Fibroblast of the aortic adventitia (primary cell): ENCODE measurements around the gene L3MBTL3. TPM values are rescaled to one million over a fixed set of nuclear protein-coding genes. Genes with fewer than 3 reads are reported as not detected.
"Not testable (repeated sequence)": the region's sequence is repeated elsewhere in the genome, so short reads cannot be mapped to it uniquely, and the experiment has no call there.

Experiments
- DNase-seq: peaks from one replicate; pipeline ENCODE4 v3.0.0-alpha.2; 2010; ENCODE audit warnings: low read depth
- H3K4me3 ChIP-seq: 2 replicates; pipeline ENCODE4 v1.5.1; 2011; ENCODE audit warnings: low read depth, mild to moderate bottlenecking, control low read depth, low read length, moderate library complexity
- total RNA-seq: library from RNA; depleted of rRNA; stranded (reverse); fragments of >200 nt; gene quantifications from 2 replicates; pipeline ENCODE4 v1.2.3, GENCODE V29; 2012; ENCODE audit warnings: low replicate concordance
- TF ChIP-seq, protein P1 (sequence below): IDR thresholded peaks from 2 replicates; pipeline ENCODE4 v1.5.1; 2011; ENCODE audit warnings: mild to moderate bottlenecking, low read length, control low read depth, inconsistent platforms; ENCODE audit not compliant: insufficient read depth

The L3MBTL3 gene
- total RNA-seq, 1 donor, result 9.8 TPM

DNA sequence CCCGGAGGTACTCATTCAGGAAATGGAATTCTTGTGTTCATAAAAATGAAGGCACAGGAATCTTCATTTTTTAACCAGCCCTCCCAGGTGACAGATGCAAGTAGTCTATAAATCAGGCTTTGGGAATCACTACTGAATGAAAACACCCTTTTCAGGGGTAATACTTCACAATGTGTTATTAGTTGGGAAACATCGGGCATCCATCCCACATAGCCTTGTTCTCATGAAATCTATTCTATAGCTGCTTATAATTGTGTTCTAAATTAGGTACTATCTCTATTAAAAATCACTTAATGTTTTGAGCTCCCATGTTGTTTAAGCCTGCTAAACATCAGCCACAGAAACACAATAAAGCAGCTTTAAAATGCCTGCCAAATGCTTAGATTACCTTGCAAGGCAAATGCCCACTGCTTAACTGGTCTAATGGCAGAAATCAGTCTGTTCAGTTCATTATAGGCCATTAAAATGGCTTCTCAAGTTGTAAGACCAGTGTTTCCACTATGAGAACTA is 94.9 kb downstream of the L3MBTL3 start:
- no peak for DNase-seq
- H3K4me3 ChIP-seq, result no peak overlapping the region
- TF ChIP-seq, protein P1, sequence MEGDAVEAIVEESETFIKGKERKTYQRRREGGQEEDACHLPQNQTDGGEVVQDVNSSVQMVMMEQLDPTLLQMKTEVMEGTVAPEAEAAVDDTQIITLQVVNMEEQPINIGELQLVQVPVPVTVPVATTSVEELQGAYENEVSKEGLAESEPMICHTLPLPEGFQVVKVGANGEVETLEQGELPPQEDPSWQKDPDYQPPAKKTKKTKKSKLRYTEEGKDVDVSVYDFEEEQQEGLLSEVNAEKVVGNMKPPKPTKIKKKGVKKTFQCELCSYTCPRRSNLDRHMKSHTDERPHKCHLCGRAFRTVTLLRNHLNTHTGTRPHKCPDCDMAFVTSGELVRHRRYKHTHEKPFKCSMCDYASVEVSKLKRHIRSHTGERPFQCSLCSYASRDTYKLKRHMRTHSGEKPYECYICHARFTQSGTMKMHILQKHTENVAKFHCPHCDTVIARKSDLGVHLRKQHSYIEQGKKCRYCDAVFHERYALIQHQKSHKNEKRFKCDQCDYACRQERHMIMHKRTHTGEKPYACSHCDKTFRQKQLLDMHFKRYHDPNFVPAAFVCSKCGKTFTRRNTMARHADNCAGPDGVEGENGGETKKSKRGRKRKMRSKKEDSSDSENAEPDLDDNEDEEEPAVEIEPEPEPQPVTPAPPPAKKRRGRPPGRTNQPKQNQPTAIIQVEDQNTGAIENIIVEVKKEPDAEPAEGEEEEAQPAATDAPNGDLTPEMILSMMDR, result no peak

DNA sequence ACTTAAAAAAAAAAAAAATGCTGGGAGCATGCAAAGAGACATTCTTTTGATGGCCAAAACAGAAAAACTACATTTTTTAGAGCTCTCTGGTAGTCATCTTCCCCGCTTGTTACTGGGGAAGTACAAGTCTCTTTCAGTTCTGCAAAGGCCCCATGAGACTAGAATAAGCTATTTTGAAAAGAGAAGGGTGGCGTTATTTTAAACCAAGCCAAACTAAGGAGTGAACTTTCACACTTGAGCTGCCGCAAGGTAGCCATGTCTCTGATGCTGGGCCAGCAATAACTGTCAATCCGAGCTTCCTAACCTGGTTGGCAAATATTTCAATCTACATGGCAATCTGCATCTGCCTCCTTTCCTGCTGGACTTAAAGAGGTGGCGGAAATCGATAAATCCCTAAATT is 96.7 kb downstream of the L3MBTL3 start:
- TF ChIP-seq, protein P1, result no peak
- H3K4me3 ChIP-seq, result no peak overlapping the region
- no peak for DNase-seq

GRCh38 chr6:130116273-130116672 is 97.9 kb downstream of the L3MBTL3 start:
- TF ChIP-seq, protein P1, result no peak
- DNase-seq, result no peak
- no peak overlapping the region for H3K4me3 ChIP-seq

DNA sequence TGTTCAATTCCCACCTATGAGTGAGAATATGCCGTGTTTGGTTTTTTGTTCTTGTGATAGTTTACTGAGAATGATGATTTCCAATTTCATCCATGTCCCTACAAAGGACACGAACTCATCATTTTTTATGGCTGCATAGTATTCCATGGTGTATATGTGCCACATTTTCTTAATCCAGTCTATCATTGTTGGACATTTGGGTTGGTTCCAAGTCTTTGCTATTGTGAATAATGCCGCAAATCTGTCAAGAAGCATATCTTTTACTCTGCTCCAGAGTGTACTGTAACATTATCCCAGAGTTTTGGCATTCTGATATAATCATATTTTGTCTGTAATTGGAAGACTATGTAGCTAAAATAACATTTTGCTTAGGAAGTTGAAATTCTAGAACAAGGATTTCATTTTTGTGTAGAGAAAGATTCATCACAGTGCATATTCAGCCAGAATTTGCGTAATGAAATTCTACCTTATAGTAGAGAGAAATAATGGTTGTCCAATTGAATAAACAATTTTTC is 98.9 kb downstream of the L3MBTL3 start:
- DNase-seq, H3K4me3 ChIP-seq: not testable (repeated sequence)

DNA sequence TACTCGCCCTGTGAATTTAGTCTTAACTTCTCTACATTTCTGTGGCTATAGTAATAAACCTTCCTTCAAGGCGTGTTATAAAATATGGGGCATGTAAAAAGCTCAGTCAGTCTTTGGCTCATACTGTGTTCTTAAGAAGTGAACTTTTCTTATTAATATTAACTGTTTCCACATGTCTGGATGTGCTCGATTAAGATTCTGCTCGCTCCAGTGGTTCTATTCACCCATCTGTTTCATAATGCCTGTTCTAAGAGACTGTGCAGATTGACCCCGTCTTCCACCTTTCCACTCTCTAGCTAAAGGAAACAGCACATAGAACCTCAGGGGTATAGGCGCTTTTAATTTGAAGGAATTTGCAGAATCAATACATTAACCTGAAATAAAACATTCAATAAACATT is 99.9 kb downstream of the L3MBTL3 start:
- DNase-seq, result no peak
- no peak overlapping the region for H3K4me3 ChIP-seq
- TF ChIP-seq, protein P1, result no peak

DNA sequence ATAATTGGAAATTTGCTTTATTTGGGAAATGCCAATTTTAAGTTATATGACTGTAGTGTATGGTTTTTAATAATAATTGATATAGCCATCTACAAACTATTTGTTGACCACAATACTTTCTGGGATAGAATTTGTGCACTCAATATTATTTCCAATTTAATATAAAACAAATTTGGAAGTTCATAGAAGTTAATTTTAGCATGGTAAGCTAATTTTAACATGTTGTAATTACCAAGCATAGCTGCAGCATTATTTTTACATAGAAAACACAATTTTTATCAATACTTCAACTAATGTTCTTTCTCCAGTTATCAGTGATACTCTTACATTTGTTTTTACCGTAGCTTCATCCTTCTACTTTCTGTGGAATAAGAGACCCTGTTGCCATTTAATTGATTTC is 100.8 kb downstream of the L3MBTL3 start:
- no peak for DNase-seq
- no peak overlapping the region for H3K4me3 ChIP-seq
- TF ChIP-seq, protein P1, result no peak

GRCh38 chr6:130120731-130121130 is 102.3 kb downstream of the L3MBTL3 start:
- no peak overlapping the region for H3K4me3 ChIP-seq
- TF ChIP-seq, protein P1, result no peak
- DNase-seq, result no peak
